Hepatic stellate cell (primary cell): ENCODE data around the gene HES4.
"Not testable (repeated sequence)": the region's sequence is repeated elsewhere in the genome, so short reads cannot be mapped to it uniquely, and the experiment has no call there.

Experiments used
- DNase-seq: peaks from one replicate; pipeline ENCODE4 v3.0.0; 2011; ENCODE audit warnings: low spot score

Gene HES4

GRCh38 chr1:1018321-1018685 lies 18.4 kb upstream of the HES4 start:
- not testable (repeated sequence) for DNase-seq

- DNase-seq = not testable (repeated sequence)
Observed at GRCh38 chr1:1017397-1018320, 17.8 kb upstream of the HES4 start.

DNA sequence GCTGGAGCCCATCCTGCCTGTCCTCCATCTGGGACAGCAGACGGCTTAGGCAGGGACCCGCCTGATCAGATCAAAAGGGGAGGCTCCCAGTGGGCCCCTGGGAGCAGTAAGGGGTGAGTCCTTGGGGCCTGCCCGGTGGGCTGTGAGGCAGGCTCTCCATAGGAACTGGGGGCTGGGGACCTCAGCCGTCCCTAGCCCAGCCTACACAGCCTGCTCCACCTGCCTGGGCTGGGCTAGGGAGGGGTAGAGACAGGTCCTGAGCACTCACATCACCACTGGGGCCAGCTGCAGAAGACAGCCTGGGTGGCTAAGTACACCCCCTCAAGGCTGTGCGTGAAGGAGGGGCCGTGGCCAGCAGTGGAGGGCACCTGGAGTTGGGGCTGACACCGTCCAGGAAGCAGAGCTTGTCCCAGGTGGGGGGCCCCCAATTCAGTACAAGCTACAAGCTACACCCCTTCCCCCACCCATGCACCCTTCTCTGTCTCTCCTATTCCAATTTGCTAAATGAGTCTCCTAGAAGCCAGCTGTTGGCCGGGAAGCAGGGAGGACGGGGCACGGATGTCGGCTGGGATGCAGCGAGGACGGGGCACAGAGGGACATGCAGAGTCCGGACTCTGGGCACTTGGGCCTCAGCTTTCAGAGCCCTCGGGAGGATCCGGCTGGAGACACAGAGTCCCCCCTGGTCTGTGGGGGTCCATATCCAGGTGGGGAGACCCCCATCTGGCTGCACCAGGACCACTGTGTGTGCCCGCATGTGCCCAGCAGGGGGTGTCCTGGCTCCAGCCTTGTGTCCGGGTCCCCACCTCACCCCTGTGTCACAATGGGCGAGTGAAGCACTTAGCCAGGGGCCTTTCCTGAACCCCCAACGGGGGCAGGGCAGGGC lies 15.1 kb upstream of the HES4 start:
- DNase-seq = no peak

- DNase-seq = no peak
Observed at GRCh38 chr1:1013922-1014648, 14.2 kb upstream of the HES4 start.

GRCh38 chr1:1013105-1013921 lies 13.4 kb upstream of the HES4 start, which contains the start of gene ISG15:
TSS of gene ISG15 (plus strand) at chr1:1013497. CDS start at chr1:1013574, 77 bp downstream.
- peak; percentile 84 for DNase-seq

- not testable (repeated sequence) for DNase-seq
Observed at GRCh38 chr1:1012736-1013104, 12.8 kb upstream of the HES4 start.

DNA sequence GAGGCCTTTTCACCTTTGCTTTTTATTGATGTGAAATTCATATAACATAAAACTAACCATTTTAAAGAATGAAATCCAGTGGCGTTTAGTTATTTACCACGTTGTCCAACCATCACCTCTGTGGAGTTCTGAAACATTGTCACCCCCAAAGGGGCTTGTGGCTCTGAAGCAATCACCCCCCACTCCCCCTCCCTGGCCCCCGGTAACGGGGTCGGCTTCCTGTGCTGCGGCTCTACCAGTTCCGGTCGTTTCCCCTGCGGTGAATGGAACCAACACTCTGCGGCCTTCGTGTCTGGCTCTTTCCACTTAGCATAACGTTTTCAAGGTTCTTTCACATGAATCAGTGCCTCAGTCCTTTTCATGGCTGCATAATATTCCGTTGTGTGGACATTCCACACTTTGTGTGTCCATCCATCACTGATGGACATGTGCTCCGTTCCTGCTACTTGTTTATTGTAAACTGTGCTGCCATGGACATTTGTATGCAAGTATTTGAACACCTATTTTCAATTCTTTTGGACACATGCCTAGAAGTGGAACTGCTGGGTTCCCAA lies 11.6 kb upstream of the HES4 start:
- DNase-seq = no peak

DNA sequence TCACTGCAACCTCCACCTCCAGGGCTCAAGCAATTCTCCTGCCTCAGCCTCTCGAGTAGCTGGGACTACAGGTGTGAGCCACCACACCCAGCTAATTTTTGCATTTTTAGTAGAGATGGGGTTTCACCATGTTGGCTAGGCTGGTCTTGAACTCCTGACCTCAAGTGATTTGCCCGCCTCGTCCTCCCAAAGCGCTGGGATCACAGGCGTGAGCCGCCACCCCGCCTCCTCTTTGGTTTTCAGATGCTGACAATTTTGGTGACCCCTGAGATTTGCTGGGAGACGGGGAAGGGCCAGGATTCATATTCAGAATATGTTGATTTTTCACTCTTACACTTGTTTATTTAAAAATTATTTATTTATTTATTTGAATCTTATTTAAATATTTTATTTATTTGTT lies 10.2 kb upstream of the HES4 start:
- DNase-seq = not testable (repeated sequence)

GRCh38 chr1:1006305-1007159 lies 6.6 kb upstream of the HES4 start:
- no peak for DNase-seq

GRCh38 chr1:1005774-1006304 lies 5.9 kb upstream of the HES4 start:
- no peak for DNase-seq

- DNase-seq = peak; percentile 74
Observed at GRCh38 chr1:1004780-1005697, 5.1 kb upstream of the HES4 start.

DNA sequence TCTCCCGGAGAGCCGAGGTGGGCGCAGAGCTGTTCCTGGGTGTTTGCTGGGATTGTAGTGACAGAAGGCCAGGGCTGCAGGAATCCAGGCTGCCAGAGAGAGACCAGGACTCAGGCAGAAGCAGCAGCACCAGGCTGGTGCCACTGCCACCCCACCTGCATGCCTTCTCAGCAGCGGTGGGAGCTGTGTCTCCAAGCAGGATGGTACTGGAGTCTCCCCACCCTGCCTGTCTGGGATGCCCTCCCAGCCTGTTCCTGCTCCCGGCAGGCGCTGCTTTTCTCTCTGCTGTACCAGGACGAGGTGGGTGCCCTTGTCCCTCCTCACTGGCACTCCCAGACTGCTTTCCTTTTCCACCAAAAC lies 4.5 kb upstream of the HES4 start:
- DNase-seq = no peak

DNA sequence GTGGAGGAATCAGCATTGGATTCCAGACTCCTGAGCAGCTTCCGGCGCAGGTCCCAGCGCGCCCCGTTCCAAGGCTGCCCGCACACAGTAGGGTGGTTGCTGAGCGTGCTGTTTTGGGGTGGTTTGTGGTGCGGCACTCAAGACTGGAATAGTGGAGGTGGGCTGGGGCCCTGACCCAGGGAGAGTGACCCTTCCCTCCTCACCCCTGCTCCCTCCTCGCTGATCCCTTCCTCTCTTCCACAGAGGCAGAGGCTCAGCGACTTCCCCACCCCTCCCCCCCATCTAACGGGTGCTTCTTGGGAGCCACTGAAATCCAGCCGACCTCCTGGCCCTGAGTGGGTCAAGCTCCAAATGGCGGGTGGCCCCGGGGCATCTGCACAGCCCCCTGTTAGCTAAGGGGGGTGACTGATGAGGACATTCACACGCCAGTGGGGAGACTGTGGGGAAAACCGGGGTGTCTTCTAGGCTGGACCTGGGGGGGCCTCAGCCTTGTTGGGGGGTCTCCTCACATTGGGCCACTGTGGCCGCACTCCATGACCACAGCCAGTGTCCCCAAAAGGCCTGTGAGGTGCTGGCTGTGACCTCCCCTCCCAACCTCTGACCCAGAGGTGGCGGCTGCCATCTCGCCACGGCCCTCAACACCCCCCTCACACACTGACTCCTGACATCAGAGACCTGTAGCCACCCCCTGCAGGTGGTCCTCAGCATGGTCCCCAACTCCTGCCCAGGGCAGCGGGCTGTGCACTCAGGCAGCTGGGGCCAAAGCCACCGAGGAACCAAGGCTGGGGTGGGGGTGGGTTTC lies 3.9 kb upstream of the HES4 start:
- DNase-seq = no peak

- no peak for DNase-seq
Observed at GRCh38 chr1:1001057-1001783, 1.3 kb upstream of the HES4 start.

GRCh38 chr1:1000357-1001056 lies 610 bp upstream of the HES4 start:
- peak; percentile 97 for DNase-seq

GRCh38 chr1:998995-999724 lies 737 bp downstream of the HES4 start:
- peak; percentile 52 for DNase-seq
